Endometrial microvascular endothelial cells (primary cell): Measurements from ENCODE around the gene NR2F1-AS1. TPM values are rescaled to one million over a fixed set of nuclear protein-coding genes. Genes with fewer than 3 reads are reported as not detected.

Source experiments
- in situ Hi-C: cut with HindIII; loops from 2 replicates; pipeline ENCODE4 v1.10.0; 2017; ENCODE audit warnings: low sequenced_read_pairs, low pct_unique_long_range_greater_than_20kb; ENCODE audit errors: inconsistent ontology term
- total RNA-seq: library from RNA; depleted of rRNA; stranded (reverse); fragments of >200 nt; gene quantifications from one replicate; pipeline ENCODE4 v1.2.3, GENCODE V29; 2015; ENCODE audit errors: inconsistent ontology term

Gene NR2F1-AS1
- total RNA-seq, 1 donor from 2014 or later: 11.6 TPM

GRCh38 chr5:93603793-93604643 is 23.0 kb upstream of the NR2F1-AS1 start:
- in situ Hi-C loops: no loop called here

DNA sequence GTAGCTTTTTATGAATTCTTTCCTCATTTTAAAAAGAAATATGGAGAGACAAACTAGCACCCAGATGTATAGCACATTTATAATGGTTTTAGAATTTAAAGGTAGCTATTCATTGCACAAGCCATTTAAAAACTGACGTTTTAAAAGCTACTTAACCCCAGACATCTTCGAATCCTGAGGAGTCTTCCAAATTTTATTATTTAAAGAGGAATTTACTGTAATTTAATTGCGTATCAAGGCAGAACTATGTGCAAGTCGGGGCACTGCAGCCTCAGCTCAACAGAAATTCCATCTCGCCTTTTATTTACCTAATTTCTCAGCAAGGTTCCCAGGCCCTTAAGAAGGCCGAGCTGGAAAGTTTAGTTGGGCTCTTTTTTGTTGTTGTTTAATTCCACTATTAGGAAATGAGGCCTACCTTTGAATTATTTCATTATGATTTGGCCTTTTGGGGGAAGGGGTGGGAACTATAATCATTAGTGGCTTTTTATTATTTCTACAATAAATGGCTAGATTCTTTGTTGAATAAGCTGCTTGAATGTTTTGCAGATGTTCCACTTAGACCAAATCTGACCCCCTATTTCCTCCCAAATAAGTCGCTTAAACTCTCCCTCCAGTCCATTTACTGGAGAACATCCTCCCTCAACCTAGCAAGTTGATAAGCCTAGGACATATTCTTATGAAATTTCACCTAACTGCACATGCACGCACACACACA is 22.2 kb upstream of the NR2F1-AS1 start:
- in situ Hi-C loops: no loop called here

GRCh38 chr5:93602241-93603077 is 21.4 kb upstream of the NR2F1-AS1 start:
- in situ Hi-C loops: no loop called here

DNA sequence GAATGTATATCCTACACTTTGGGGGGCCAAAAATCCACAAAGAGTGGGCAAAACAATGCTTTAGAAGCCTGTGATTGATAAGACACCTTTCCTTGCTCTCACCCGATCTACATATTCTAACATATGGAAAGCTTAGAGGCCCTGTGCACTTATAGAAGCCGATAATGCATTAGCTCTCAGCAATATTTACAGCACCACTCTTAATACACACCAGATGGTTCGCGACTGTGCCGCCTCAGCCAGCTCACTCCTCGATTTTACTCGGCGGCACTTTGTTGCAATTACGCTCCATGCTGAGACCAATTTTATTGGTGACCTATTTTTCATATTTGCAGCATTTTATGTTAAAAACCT is 20.8 kb upstream of the NR2F1-AS1 start:
- in situ Hi-C loops: no loop called here

DNA sequence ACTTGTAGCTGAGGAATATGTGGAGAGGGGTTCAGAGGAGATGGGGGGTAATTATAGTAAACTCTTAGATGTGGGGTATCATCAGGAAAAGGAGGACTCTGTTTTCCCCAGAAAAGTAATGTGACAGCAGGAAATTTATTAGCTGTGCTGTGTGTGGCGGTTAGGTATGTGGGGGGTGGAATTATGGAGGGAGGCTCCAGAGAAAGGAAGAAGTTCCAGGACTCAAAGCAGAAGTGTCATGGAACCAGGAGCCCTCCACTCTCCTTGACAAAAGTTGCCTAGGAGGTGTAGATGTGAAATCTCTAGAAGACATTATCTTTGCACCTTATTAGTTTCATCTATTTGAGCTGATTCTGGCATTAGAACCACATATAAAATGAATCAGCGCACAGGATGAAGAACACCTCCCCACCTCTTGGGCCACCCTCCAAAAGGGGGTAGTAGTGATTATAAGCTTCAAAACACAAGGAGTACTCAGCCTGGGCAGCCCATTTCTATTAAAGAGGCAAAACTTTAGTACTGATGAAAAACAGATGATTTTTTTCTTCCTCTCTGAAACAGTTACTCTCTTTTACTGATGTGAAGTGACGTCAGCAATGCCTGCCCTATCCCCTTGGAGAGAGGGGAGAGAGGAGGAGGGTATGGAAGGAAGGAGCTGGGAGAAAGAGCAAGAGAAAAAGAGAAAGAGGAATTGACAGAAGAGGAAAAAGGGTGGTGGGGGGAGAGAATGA is 20.2 kb upstream of the NR2F1-AS1 start:
- in situ Hi-C loops: no loop called here

DNA sequence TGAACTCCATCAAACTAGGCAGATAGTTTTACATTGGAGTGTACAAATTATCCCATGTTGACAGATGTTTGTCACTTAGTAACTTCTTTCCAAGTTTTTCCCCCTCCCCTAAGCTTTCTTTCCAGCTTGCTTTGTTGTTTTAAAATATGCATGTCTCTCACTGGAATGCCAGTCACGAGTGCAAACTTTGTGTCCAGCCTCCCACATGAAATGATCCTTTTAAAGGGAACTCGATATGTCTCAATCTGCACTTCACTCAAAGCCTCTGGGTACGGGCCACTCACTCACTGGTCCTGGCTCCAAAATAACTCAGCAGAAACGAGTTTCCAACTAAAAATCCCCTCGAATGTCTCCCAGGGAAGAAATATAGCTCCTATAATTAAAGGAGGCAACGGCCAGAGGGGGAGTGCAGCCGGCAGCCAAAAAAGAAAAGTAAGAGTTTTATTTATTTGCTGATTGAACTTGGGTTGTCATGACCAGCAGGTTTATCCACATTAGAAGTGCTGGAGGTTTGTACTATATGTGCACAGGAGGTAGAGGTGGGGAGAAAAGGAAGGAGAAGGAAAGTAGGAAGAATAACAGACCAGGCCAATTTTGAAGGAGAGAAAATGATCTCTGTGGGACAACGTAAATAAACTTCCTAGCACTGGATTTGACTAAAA is 19.5 kb upstream of the NR2F1-AS1 start:
- in situ Hi-C loops: no loop called here

DNA sequence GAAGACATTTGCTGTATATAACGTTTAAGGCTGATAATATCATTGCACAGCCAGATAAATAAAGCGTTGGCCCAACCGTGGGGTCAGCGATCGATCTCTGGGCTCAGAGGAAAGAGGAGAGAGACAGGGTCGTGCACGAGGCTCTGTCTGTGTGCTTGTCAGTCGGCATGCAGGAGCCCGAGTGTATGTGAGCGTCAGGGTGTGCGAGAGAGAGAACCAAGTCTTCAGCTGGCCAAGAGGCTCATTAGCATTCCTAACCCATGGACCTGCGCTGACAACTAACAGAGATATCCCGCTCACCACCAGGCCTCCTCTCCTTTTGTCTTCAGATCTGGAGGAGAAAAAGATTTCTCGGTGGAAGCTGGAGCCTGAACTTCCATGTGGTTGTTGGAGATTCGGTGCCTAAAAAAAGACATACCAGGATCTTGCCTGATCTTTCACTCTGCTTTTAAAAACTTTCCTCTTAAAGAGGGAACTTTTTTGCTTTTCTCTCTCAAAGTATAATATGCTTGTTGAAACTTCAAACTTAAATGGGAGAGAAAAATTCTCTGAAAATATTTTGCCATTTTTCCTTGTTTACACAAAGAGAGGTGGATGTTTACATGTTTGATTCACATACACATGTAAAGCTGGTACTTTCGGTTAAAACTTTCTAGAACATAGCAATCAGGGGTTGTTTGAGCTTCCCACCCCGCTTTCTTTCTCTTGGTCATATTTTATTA is 18.5 kb upstream of the NR2F1-AS1 start:
- in situ Hi-C loops: loop anchor here (25.0 kb wide), 1 partner anchor 687 kb away; no protein-coding TSS in a partner anchor

- in situ Hi-C loops: loop anchor here (25.0 kb wide), 1 partner anchor 687 kb away; no protein-coding TSS in a partner anchor
Observed at GRCh38 chr5:93599001-93599379, 18.0 kb upstream of the NR2F1-AS1 start.

DNA sequence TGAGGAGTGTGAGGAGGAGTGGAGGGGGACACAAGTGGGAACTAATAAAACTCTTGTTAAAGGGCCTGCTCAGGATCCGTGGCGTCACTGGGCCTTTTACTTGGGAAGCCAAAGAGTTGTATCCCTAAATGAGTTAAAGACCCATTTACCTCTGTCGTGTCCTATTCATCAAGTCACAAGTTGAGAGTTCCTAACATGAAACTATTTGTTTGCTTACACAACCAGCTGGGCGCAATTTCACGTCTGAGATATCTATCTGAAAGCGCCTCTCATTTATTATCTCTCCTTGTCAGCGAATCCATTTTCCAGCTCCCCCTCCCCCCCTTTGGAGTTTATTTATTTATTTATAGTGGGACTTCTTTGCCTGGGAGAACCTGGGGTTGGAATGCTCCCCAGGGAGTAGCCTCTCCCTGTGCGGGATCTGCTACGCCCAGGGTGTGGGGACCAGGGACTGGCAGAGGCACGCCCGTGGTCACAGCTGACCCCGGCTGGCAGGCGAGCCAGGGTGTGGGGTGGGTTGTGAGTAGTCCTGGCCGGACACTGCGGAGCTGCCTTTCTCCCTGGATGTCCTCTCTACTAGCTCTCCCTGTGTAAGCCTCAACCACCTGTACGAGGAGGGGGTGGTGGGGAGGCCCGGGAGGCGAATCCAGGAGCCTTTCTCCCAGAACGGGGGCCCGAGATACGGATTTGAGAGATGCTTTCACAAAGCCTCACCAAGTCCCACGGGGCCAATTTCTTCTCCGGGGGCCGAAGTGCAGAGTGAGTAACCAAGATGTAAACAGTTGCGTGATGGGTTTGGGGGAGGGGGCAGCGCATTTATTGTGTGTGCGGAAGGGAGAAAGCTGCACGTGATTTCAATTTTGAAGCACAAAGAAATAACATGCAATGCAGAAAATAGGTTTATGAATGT is 17.3 kb upstream of the NR2F1-AS1 start:
- in situ Hi-C loops: loop anchor here (25.0 kb wide), 1 partner anchor 686 kb away; no protein-coding TSS in a partner anchor

- in situ Hi-C loops: loop anchor here (25.0 kb wide), 1 partner anchor 685 kb away; no protein-coding TSS in a partner anchor
Observed at GRCh38 chr5:93596676-93597490, 15.9 kb upstream of the NR2F1-AS1 start.

GRCh38 chr5:93596310-93596675 is 15.3 kb upstream of the NR2F1-AS1 start:
- in situ Hi-C loops: loop anchor here (25.0 kb wide), 1 partner anchor 684 kb away; no protein-coding TSS in a partner anchor

GRCh38 chr5:93595420-93596147 is 14.6 kb upstream of the NR2F1-AS1 start:
- in situ Hi-C loops: loop anchor here (25.0 kb wide), 1 partner anchor 683 kb away; no protein-coding TSS in a partner anchor

DNA sequence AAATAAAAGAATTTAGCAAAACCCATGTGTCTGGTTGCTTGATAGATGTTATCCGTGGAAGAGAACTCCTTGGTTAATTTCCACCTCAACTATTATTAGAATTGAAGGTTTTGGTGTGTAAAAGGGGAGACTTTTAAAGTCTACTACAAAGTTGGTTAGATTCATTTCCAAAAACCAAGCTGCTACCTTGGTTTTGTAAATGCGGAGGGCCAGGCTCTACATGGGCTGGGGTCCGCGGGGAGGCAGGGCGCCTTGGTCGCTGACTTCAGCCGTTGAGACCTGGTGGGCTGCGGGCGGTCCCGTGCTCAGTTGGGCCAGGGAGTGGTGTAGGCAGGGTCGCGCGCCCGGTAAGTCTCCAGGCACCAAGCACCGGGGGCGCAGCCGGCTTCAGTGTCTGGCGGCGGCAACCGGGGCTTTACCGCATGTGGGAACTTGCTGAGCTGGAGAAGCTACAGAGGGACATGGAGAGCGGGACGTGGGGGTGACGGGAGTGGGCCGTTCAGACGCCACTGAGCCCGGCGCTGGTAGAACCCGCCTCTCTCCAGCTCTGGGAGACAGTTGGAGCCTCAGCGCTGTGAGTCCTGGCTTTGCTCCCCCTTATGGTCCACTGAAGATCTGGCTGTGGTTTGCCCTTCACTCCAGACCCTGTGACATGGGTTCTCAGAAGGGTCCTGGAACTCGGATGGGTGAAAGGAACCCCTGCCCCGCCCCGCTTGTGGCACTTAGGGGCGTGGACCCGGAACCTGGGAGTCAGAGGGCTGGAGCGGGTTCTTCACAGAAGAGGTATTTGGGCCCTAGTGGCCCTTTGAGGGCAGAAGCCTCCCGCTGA is 13.8 kb upstream of the NR2F1-AS1 start:
- in situ Hi-C loops: loop anchor here (25.0 kb wide), 1 partner anchor 683 kb away; no protein-coding TSS in a partner anchor

DNA sequence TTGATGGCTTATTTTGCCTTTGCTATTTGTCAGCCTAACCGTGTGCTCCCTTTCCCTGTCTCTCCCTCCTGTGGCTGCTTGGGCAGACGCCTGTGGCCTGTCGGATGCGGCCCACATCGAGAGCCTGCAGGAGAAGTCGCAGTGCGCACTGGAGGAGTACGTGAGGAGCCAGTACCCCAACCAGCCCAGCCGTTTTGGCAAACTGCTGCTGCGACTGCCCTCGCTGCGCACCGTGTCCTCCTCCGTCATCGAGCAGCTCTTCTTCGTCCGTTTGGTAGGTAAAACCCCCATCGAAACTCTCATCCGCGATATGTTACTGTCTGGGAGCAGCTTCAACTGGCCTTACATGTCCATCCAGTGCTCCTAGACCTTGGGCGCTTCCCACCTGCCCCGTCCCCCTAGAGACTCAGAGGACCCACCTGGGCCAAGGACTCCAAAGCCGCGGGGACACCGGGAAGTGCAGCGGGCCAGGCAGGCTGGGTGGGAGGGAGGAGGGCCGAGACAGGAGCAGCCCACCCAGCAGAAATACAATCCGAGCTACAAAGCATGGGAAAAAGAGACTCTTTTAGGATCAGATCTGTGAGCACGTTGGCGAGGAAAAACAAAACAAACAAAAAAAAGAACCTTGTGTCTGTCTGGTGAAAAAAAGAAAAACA is 12.6 kb upstream of the NR2F1-AS1 start:
- in situ Hi-C loops: loop anchor here (25.0 kb wide), 1 partner anchor 681 kb away; no protein-coding TSS in a partner anchor
